HEK293T (cell line): Measurements from ENCODE around the gene WNT6.

Experiments used
- CTCF ChIA-PET: fragments of 350-600 bp; formaldehyde crosslinking; extraction: SDS; loops from one replicate; lab custom pipeline; 2021; ENCODE audit warnings: antibody characterized with exemption, inconsistent platforms; lab: Yijun Ruan, JAX
- POLR2A ChIA-PET: fragments of 350-600 bp; formaldehyde crosslinking; extraction: SDS; loops from one replicate; lab custom pipeline; 2020; ENCODE audit warnings: antibody characterized with exemption, inconsistent platforms; lab: Yijun Ruan, JAX
- DNase-seq: peaks from one replicate; pipeline ENCODE4 v3.0.0; 2012; ENCODE audit warnings: mixed read lengths; ENCODE audit errors: extremely low spot score
- ARNT ChIP-seq: fragments of 450-650 bp; IDR thresholded peaks from 2 replicates; pipeline ENCODE4 v1.6.1; 2017; ENCODE audit warnings: mild to moderate bottlenecking
- BHLHE40 ChIP-seq: fragments of 450-650 bp; IDR thresholded peaks from 2 replicates; pipeline ENCODE4 v1.6.1; 2016; ENCODE audit warnings: mild to moderate bottlenecking, moderate library complexity, borderline replicate concordance
- CTBP1 ChIP-seq: fragments of 450-650 bp; IDR thresholded peaks from 2 replicates; pipeline ENCODE4 v1.6.1; 2016; ENCODE audit warnings: borderline replicate concordance
- ELF4 ChIP-seq: fragments of 450-650 bp; IDR thresholded peaks from 2 replicates; pipeline ENCODE4 v1.6.1; 2017; ENCODE audit warnings: antibody characterized with exemption
- FOXA1 ChIP-seq: fragments of 450-650 bp; IDR thresholded peaks from 2 replicates; pipeline ENCODE4 v1.6.1; 2016; ENCODE audit warnings: mild to moderate bottlenecking
- FOXK2 ChIP-seq: fragments of 450-650 bp; IDR thresholded peaks from 2 replicates; pipeline ENCODE4 v1.6.1; 2016; ENCODE audit warnings: mild to moderate bottlenecking
- FOXM1 ChIP-seq: fragments of 450-650 bp; IDR thresholded peaks from 2 replicates; pipeline ENCODE4 v1.6.1; 2017; ENCODE audit warnings: mild to moderate bottlenecking, borderline replicate concordance
- HDGF ChIP-seq: fragments of 450-650 bp; IDR thresholded peaks from 2 replicates; pipeline ENCODE4 v1.6.1; 2017; ENCODE audit warnings: antibody characterized with exemption, borderline replicate concordance
- L3MBTL2 ChIP-seq: fragments of 450-650 bp; conservative IDR thresholded peaks from 2 replicates; pipeline ENCODE4 v1.6.1; 2016; ENCODE audit warnings: mild to moderate bottlenecking
- LEF1 ChIP-seq: fragments of 450-650 bp; IDR thresholded peaks from 2 replicates; pipeline ENCODE4 v1.6.1; 2017; ENCODE audit warnings: mild to moderate bottlenecking, borderline replicate concordance
- NFRKB ChIP-seq: fragments of 450-650 bp; IDR thresholded peaks from 2 replicates; pipeline ENCODE4 v1.6.1; 2016; ENCODE audit warnings: mild to moderate bottlenecking, moderate library complexity
- PKNOX1 ChIP-seq: fragments of 450-650 bp; IDR thresholded peaks from 2 replicates; pipeline ENCODE4 v1.6.1; 2016
- SP1 ChIP-seq: fragments of 450-650 bp; IDR thresholded peaks from 2 replicates; pipeline ENCODE4 v1.6.1; 2017
- SUZ12 ChIP-seq: fragments of 450-650 bp; IDR thresholded peaks from 2 replicates; pipeline ENCODE4 v1.6.1; 2016; ENCODE audit warnings: mild to moderate bottlenecking
- TARDBP ChIP-seq: fragments of 450-650 bp; IDR thresholded peaks from 2 replicates; pipeline ENCODE4 v1.6.1; 2016
- ZNF384 ChIP-seq: fragments of 450-650 bp; IDR thresholded peaks from 2 replicates; pipeline ENCODE4 v1.6.1; 2016

Gene WNT6

GRCh38 chr2:218898109-218898878, 38.7 kb downstream of the WNT6 start:
- no peak for TF ChIP-seq ZNF384
- peak; percentile 69 for TF ChIP-seq L3MBTL2
- POLR2A ChIA-PET = interaction anchor here (1.2 to 1.8 kb wide), 4 partner anchors 10 to 239 kb away, joined by 3 to 13 read pairs (median 4); partner anchors contain the start of genes BCS1L and ZNF142
- CTCF ChIA-PET = interaction anchor here (0.5 to 5.3 kb wide), 19 partner anchors 9 to 1600 kb away, joined by 3 to 71 read pairs (median 6); partner anchors contain the start of gene CDK5R2
- peak; percentile 83 for DNase-seq

- TF ChIP-seq SUZ12 = no peak
- TF ChIP-seq LEF1 = no peak
- TF ChIP-seq L3MBTL2 = no peak
- no peak for TF ChIP-seq FOXM1
- TF ChIP-seq HDGF = no peak
- TF ChIP-seq ZNF384 = no peak
- TF ChIP-seq ARNT = no peak
- TF ChIP-seq FOXK2 = no peak
- no peak for TF ChIP-seq PKNOX1
- no peak for DNase-seq
- POLR2A ChIA-PET = no interaction called here
- CTCF ChIA-PET = interaction anchor here (0.8 to 5.3 kb wide), 8 partner anchors 8 to 103 kb away, joined by 3 to 71 read pairs (median 5); no protein-coding TSS in a partner anchor
Observed at GRCh38 chr2:218899147-218899546, 39.5 kb downstream of the WNT6 start.

GRCh38 chr2:218902427-218902826, 42.8 kb downstream of the WNT6 start:
- no peak for TF ChIP-seq ELF4
- ChIA-PET CTCF (interaction anchor here (0.7 to 1.3 kb wide), 2 partner anchors 10 to 33 kb away, joined by 3 to 4 read pairs; no protein-coding TSS in a partner anchor), POLR2A (interaction anchor here (0.6 kb wide), 1 partner anchor 39 kb away, joined by 3 read pairs; no protein-coding TSS in a partner anchor)
- DNase-seq = no peak

GRCh38 chr2:218904176-218904575, 44.6 kb downstream of the WNT6 start:
- DNase-seq = no peak
- CTCF ChIA-PET = no interaction called here
- POLR2A ChIA-PET = no interaction called here
- TF ChIP-seq PKNOX1 (no peak), SUZ12 (no peak), L3MBTL2 (no peak), TARDBP (no peak), ELF4 (no peak), FOXK2 (no peak), BHLHE40 (no peak), LEF1 (no peak), SP1 (no peak), ARNT (no peak), FOXA1 (no peak), NFRKB (no peak), HDGF (no peak), CTBP1 (no peak), ZNF384 (no peak), FOXM1 (no peak)

- ChIA-PET POLR2A (interaction anchor here (0.6 to 2.4 kb wide), 20 partner anchors 10 to 336 kb away, joined by 3 to 13 read pairs (median 4); partner anchors contain the start of genes BCS1L, CDK5R2, GLB1L and WNT6), CTCF (interaction anchor here (1.0 to 2.5 kb wide), 5 partner anchors 11 to 56 kb away, joined by 3 to 15 read pairs (median 10); no protein-coding TSS in a partner anchor)
Observed at GRCh38 chr2:218908721-218909619, 49.4 kb downstream of the WNT6 start.

More at GRCh38 chr2:218908721-218909619, 49.4 kb downstream of the WNT6 start:
- peak; percentile 74; the same call in 1 of the 2 replicates for TF ChIP-seq ELF4
- no peak for TF ChIP-seq FOXM1
- TF ChIP-seq LEF1 = no peak
- TF ChIP-seq ZNF384 = no peak
- no peak for TF ChIP-seq PKNOX1
- no peak for TF ChIP-seq CTBP1
- TF ChIP-seq BHLHE40 = no peak
- TF ChIP-seq TARDBP = no peak
- TF ChIP-seq L3MBTL2 = peak; percentile 96
- peak; percentile 35; the same call in 1 of the 2 replicates for TF ChIP-seq SP1
- peak; percentile 95 for DNase-seq
